ENCODE data around the gene SLC13A3. TPM values are rescaled to one million over a fixed set of nuclear protein-coding genes. Genes with fewer than 3 reads are reported as not detected.

Gene SLC13A3
- total and polyA plus RNA-seq, 9 donors, result 0.36 to 7.1 (median 4.6) TPM

- WGBS, 3 donors, result 5 to 11% (median 5%) methylated on average over 12 of the region's 12 CpGs
- TF ChIP-seq CTCF (IDR thresholded peaks at IDR 0.05) (no peak), POLR2A (IDR thresholded peaks at IDR 0.05) (no peak), EP300 (IDR thresholded peaks at IDR 0.05) (no peak)
- Histone ChIP-seq H3K27me3 (no peaks in the 10 kb centered on the region), H3K27ac (no peak overlapping the region), H3K36me3 (no peaks in the 10 kb centered on the region), H3K9me3 (no peaks in the 10 kb centered on the region), H3K4me1 (ENCODE audit: insufficient read depth) (peaks cover 11% of the 10 kb centered on the region), H3K4me3 (peak overlapping the region; percentile 34)
- intact Hi-C loops (cut with DNase I), result loop anchor here in 2 of 4 donors (5.0 kb wide), 2 partner anchors 121 to 126 kb away; no protein-coding TSS in a partner anchor
- DNase-seq, result no peak
These were observed 31.9 kb upstream of the SLC13A3 start for GRCh38 chr20:46683011-46683667.

GRCh38 chr20:46682063-46682821, 31.0 kb upstream of the SLC13A3 start:
- peaks cover 8% of the 10 kb centered on the region for H3K4me1 ChIP-seq (ENCODE audit: insufficient read depth)
- no peak overlapping the region for H3K4me3 ChIP-seq
- no peaks in the 10 kb centered on the region for H3K9me3 ChIP-seq
- no peaks in the 10 kb centered on the region for H3K27me3 ChIP-seq
- DNase-seq, result no peak
- no peak overlapping the region for H3K27ac ChIP-seq
- no peak for TF ChIP-seq CTCF (IDR thresholded peaks at IDR 0.05)
- TF ChIP-seq EP300 (IDR thresholded peaks at IDR 0.05), result no peak
- no peak for TF ChIP-seq POLR2A (IDR thresholded peaks at IDR 0.05)
- intact Hi-C loops (cut with DNase I), result loop anchor here in 2 of 4 donors (5.0 kb wide), 2 partner anchors 120 to 125 kb away; no protein-coding TSS in a partner anchor
- no peaks in the 10 kb centered on the region for H3K36me3 ChIP-seq
- 83 to 88% (median 84%) methylated on average over 9 of the region's 9 CpGs for WGBS, 3 donors

- intact Hi-C loops (cut with DNase I), result loop anchor here in 2 of 4 donors (5.0 kb wide), 2 partner anchors 119 to 124 kb away; no protein-coding TSS in a partner anchor
- 52 to 53% (median 52%) methylated on average over 14 of the region's 14 CpGs for WGBS, 3 donors
These were observed 30.0 kb upstream of the SLC13A3 start for GRCh38 chr20:46681032-46681854.

More at GRCh38 chr20:46681032-46681854, 30.0 kb upstream of the SLC13A3 start:
- DNase-seq, result peak; percentile 30 to 63 (median 53)
- H3K4me1 ChIP-seq (ENCODE audit: insufficient read depth), result peaks cover 8% of the 10 kb centered on the region
- H3K27me3 ChIP-seq, result no peaks in the 10 kb centered on the region
- no peaks in the 10 kb centered on the region for H3K9me3 ChIP-seq
- no peak overlapping the region for H3K4me3 ChIP-seq
- peak; percentile 18 to 57 (median 37) for TF ChIP-seq CTCF (IDR thresholded peaks at IDR 0.05)
- TF ChIP-seq EP300 (IDR thresholded peaks at IDR 0.05), result no peak
- no peak for TF ChIP-seq POLR2A (IDR thresholded peaks at IDR 0.05)
- no peaks in the 10 kb centered on the region for H3K36me3 ChIP-seq
- H3K27ac ChIP-seq, result no peak overlapping the region

Data from ovary (tissue), 9 donors.